ENCODE results near the gene BICC1. TPM values are rescaled to one million over a fixed set of nuclear protein-coding genes. Genes with fewer than 3 reads are reported as not detected.
A peak's percentile ranks its signal among the peaks of the same experiment; 100 is the strongest.

The BICC1 gene
- total RNA-seq (2012; rRNA removed) (38.9 and 42.5 TPM in 2 replicates), polyA plus RNA-seq (2012; rRNA removed) (5.1 and 5.7 TPM in 2 replicates), Bru-seq, nascent RNA (percentile 94 among the genes with signal in this experiment), BruChase-seq, experiment 1, labeled RNA remaining after a 6-hour chase (percentile 75 among the genes with signal in this experiment), BruChase-seq, experiment 2, labeled RNA remaining after a 2-hour chase (percentile 87 among the genes with signal in this experiment)
- polyA plus RNA-seq (2012; cell fraction: cytosol; rRNA removed), result 2.4 and 3.0 TPM in 2 replicates
- 1.6 and 8.7 TPM in 2 replicates for polyA plus RNA-seq (2012; cell fraction: nucleus; rRNA removed; ENCODE audit: low replicate concordance)
- long read RNA-seq, full-length matches to known transcripts, result 3 of 31 reads
- long read RNA-seq, partial matches to known transcripts, result 18 of 31 reads
- long read RNA-seq, other reads (novel, unspliced or antisense), result 10 of 31 reads

GRCh38 chr10:58512491-58513187 lies at the start of gene BICC1:
Gene BICC1 (plus strand): TSS chr10:58512872. CDS start chr10:58513144, 272 bp downstream.
- peak within 1 kb of the TSS; percentile 98 for H3K14ac ChIP-seq (replicated peaks; ENCODE audit: low read depth, low read length)
- H3K9ac ChIP-seq (ENCODE audit: low read depth, low read length), result peak within 1 kb of the TSS; percentile 94
- in situ Hi-C loops (cut with MboI; ENCODE audit: low sequenced_read_pairs), result no loop called here
- H3K4ac ChIP-seq (ENCODE audit: low read depth, low read length), result peak within 1 kb of the TSS; percentile 92
- dilution Hi-C loops (cut with HindIII; ENCODE audit: low sequenced_read_pairs, unreplicated experiment), result no loop called here
- H3K9me1 ChIP-seq (ENCODE audit: insufficient read depth, low read length), result no peaks in the 10 kb centered on the region
- H3K4me1 ChIP-seq (ENCODE audit: control insufficient read depth, insufficient read depth, low read length), result peaks cover 7% of the 10 kb centered on the region
- ATAC-seq (ENCODE audit: low read depth), result peak; percentile 85
- peak within 1 kb of the TSS; percentile 48 for H2AK9ac ChIP-seq (replicated peaks; ENCODE audit: low read depth, low read length, poor library complexity)
- peak within 1 kb of the TSS; percentile 86 for H3K27ac ChIP-seq (ENCODE audit: insufficient read depth, low read length)
- peak within 1 kb of the TSS; percentile 91 for H3K56ac ChIP-seq (ENCODE audit: extremely low read depth, insufficient read depth, low read length)
- H3K36me3 ChIP-seq (ENCODE audit: control insufficient read depth, insufficient read depth, low read length), result no peaks in the 10 kb centered on the region
- peak within 1 kb of the TSS; percentile 37 to 82; a peak in 3 of 4 replicates for H4K8ac ChIP-seq (ENCODE audit: low read depth in 2 of 2, low read length in 2 of 2)
- H3K9me3 ChIP-seq (ENCODE audit: control insufficient read depth, insufficient read depth, low read length), result no peaks in the 10 kb centered on the region
- peaks cover 7% of the 10 kb centered on the region; the same call in 1 of the 2 replicates for H4K20me1 ChIP-seq (ENCODE audit: insufficient read depth, low read length)
- H2BK120ac ChIP-seq (ENCODE audit: low read depth, low read length), result peak within 1 kb of the TSS; percentile 89
- peak within 1 kb of the TSS; percentile 96 for H4K5ac ChIP-seq (ENCODE audit: low read depth, low read length)
- peak within 1 kb of the TSS; percentile 88 for H3K18ac ChIP-seq (ENCODE audit: low read depth, low read length)
- peak within 1 kb of the TSS; percentile 84 for H4K91ac ChIP-seq (ENCODE audit: insufficient read depth, low read depth, low read length)
- intact Hi-C loops (cut with micrococcal nuclease), result loop anchor here (1.0 to 2.0 kb wide), 3 partner anchors 54 to 98 kb away; no protein-coding TSS in a partner anchor
- peak within 1 kb of the TSS; percentile 72 for H3K4me3 ChIP-seq (ENCODE audit: insufficient read depth, low read depth, low read length)
- peak within 1 kb of the TSS; percentile 94 for H2AFZ ChIP-seq (replicated peaks; ENCODE audit: low read length, poor library complexity)
- peak; percentile 38 for DNase-seq
- no TSS peak for BruUV-seq (replicated peaks)
- peak within 1 kb of the TSS; percentile 79; the same call in 2 of the 3 replicates for H2BK15ac ChIP-seq (ENCODE audit: low read depth, low read length)
- H3K23ac ChIP-seq (ENCODE audit: low read depth, low read length), result peak within 1 kb of the TSS; percentile 100
- H2AK5ac ChIP-seq (ENCODE audit: low read depth, low read length), result peak within 1 kb of the TSS; percentile 82
- WGBS, 2 experiments (ENCODE audit: extremely low coverage in 2 of 2, insufficient read length in 1 of 2), result 1% methylated on average over 24 of the region's 82 CpGs; no CpG with 5 or more reads in 1 of the 2 experiments
- H2BK5ac ChIP-seq (ENCODE audit: low read depth, low read length, poor library complexity, severe bottlenecking), result peak within 1 kb of the TSS; percentile 97
- peaks cover 5 to 25% of the 10 kb centered on the region in 2 experiments; a peak in 3 of 4 replicates for H3K79me1 ChIP-seq (ENCODE audit: low read depth in 1 of 2, low read length in 2 of 2)
- peak within 1 kb of the TSS; percentile 80 for H2BK20ac ChIP-seq (ENCODE audit: low read depth, low read length)
- no peaks in the 10 kb centered on the region for H3K27me3 ChIP-seq (ENCODE audit: control insufficient read depth, insufficient read depth, low read length)
- ChIA-PET CTCF (interaction anchor here (0.6 kb wide), 1 partner anchor 269 kb away, joined by 3 read pairs; no protein-coding TSS in a partner anchor), POLR2A (ENCODE audit: unreplicated experiment) (no interaction called here)
- H3K4me2 ChIP-seq (ENCODE audit: low read depth, low read length), result peak within 1 kb of the TSS; percentile 99
- TF ChIP-seq POLR2A (IDR thresholded peaks at IDR 0.05; ENCODE audit: low read depth, low read length), result no peak
- no peak for TF ChIP-seq RCOR1 (IDR thresholded peaks at IDR 0.05; ENCODE audit: insufficient replicate concordance, low read length)
- TF ChIP-seq BHLHE40 (IDR thresholded peaks at IDR 0.05; ENCODE audit: low read depth, low read length), result no peak
- no peak for TF ChIP-seq ELK1 (IDR thresholded peaks at IDR 0.05; ENCODE audit: borderline replicate concordance, low read depth, low read length)
- TF ChIP-seq MXI1 (IDR thresholded peaks at IDR 0.05; ENCODE audit: borderline replicate concordance, low read depth, low read length), result peak; percentile 39; the same call in 1 of the 2 replicates
- no peak for TF ChIP-seq SMC3 (IDR thresholded peaks at IDR 0.05; ENCODE audit: low read depth, low read length)
- no peak for TF ChIP-seq MAFK (IDR thresholded peaks at IDR 0.05; ENCODE audit: low read depth, low read length)
- TF ChIP-seq CTCF (conservative IDR thresholded peaks at IDR 0.05; ENCODE audit: low read depth, low read length), result no peak
- TF ChIP-seq RAD21 (IDR thresholded peaks at IDR 0.05; ENCODE audit: low read length), result 0 out of 2 replicates have a peak, but pooled peaks have one; percentile 12
- TF ChIP-seq USF2 (IDR thresholded peaks at IDR 0.05; ENCODE audit: low read depth, low read length), result peak; percentile 92
- no peak for TF ChIP-seq FOS (IDR thresholded peaks at IDR 0.05; ENCODE audit: low read depth, low read length)
- TF ChIP-seq CEBPB (IDR thresholded peaks at IDR 0.05; ENCODE audit: low read depth, low read length), result no peak

Measured in IMR-90 (cell line).